ENCODE measurements around the gene NUP98.
"Not testable (repeated sequence)": the region's sequence is repeated elsewhere in the genome, so short reads cannot be mapped to it uniquely, and the experiment has no call there.

NUP98 gene

GRCh38 chr11:3645552-3645951 lies 151.8 kb downstream of the NUP98 start:
- in situ Hi-C loops (cut with HindIII; ENCODE audit: low sequenced_read_pairs): no loop called here

- in situ Hi-C loops (cut with HindIII; ENCODE audit: low sequenced_read_pairs): no loop called here
Measured at GRCh38 chr11:3644817-3645235, 152.5 kb downstream of the NUP98 start, which contains the start of gene ART1. TSS of gene ART1 (plus strand) at chr11:3645128. CDS start at chr11:3659214, 14,086 bp downstream.

- in situ Hi-C loops (cut with HindIII; ENCODE audit: low sequenced_read_pairs): not testable (repeated sequence)
Measured at GRCh38 chr11:3643102-3643546, 154.2 kb downstream of the NUP98 start.

- in situ Hi-C loops (cut with HindIII; ENCODE audit: low sequenced_read_pairs): no loop called here
Measured at GRCh38 chr11:3642071-3642951, 155.0 kb downstream of the NUP98 start.

- in situ Hi-C loops (cut with HindIII; ENCODE audit: low sequenced_read_pairs): no loop called here
Measured at GRCh38 chr11:3641701-3642070, 155.7 kb downstream of the NUP98 start, which contains the start of gene ART5. TSS of gene ART5 (minus strand) at chr11:3641992. CDS start at chr11:3641862, 130 bp downstream.

- in situ Hi-C loops (cut with HindIII; ENCODE audit: low sequenced_read_pairs): no loop called here
Measured at GRCh38 chr11:3641191-3641590, 156.2 kb downstream of the NUP98 start.

- in situ Hi-C loops (cut with HindIII; ENCODE audit: low sequenced_read_pairs): no loop called here
Measured at GRCh38 chr11:3639841-3640240, 157.5 kb downstream of the NUP98 start.

GRCh38 chr11:3638513-3638912 lies 158.8 kb downstream of the NUP98 start:
- in situ Hi-C loops (cut with HindIII; ENCODE audit: low sequenced_read_pairs): no loop called here

- in situ Hi-C loops (cut with HindIII; ENCODE audit: low sequenced_read_pairs): no loop called here
Measured at GRCh38 chr11:3637201-3637600, 160.2 kb downstream of the NUP98 start.

GRCh38 chr11:3635641-3636375 lies 161.5 kb downstream of the NUP98 start:
- in situ Hi-C loops (cut with HindIII; ENCODE audit: low sequenced_read_pairs): no loop called here

- in situ Hi-C loops (cut with HindIII; ENCODE audit: low sequenced_read_pairs): no loop called here
Measured at GRCh38 chr11:3632070-3632660, 165.2 kb downstream of the NUP98 start.

- in situ Hi-C loops (cut with HindIII; ENCODE audit: low sequenced_read_pairs): no loop called here
Measured at GRCh38 chr11:3631331-3631730, 166.0 kb downstream of the NUP98 start.

GRCh38 chr11:3627291-3627690 lies 170.1 kb downstream of the NUP98 start:
- in situ Hi-C loops (cut with HindIII; ENCODE audit: low sequenced_read_pairs): no loop called here

GRCh38 chr11:3626250-3626960 lies 170.9 kb downstream of the NUP98 start:
- in situ Hi-C loops (cut with HindIII; ENCODE audit: low sequenced_read_pairs): no loop called here
